SK-N-MC (cell line): ENCODE data around the gene PDE4C.

ENCODE experiments used
- EZH2 ChIP-seq: fragments of 200-600 bp; sonication (generic); IDR thresholded peaks from one replicate; pipeline ENCODE4 v1.6.1; 2017; ENCODE audit warnings: antibody characterized with exemption
- POLR2AphosphoS5 ChIP-seq: IDR thresholded peaks from 2 replicates; pipeline ENCODE4 v1.6.1; 2012; ENCODE audit warnings: mild to moderate bottlenecking, low read depth, low read length, borderline replicate concordance

DNA sequence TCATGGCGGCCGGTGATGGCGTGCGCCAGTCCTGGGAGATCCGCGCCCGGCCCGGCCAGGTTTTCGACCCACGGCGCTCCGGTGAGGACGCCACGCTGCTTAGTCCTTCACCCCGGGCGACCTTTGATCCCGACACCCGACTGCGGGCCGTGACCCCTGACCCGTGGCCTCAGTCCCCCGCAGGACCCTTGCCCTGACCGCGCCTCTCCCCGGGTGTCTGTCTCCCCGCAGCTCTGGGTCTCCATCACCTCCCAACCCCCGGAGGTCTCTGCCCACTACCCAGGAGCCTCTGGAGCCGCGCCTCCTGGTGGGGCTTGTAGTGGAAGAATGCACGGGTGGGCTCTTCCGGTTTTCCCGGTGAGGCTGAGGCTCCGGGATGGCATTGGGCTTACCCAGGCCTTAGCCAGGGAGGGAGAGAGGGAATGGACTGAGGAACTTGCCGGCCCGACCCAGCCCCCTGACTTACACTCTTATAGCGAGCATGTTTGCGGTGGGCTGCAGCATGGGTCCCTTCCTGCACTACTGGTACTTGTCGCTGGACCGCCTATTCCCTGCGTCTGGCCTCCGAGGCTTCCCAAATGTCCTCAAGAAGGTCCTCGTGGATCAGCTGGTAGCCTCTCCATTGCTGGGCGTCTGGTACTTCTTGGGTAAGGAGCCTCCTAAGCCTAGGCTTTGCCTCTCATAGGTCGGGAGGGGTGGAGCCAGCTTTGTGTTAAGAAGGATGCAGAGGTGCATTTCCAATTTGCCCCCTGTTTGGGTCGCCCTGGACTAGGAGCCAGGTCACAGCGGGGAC is 32.7 kb downstream of the PDE4C start:
- TF ChIP-seq EZH2: no peak
- TF ChIP-seq POLR2AphosphoS5: no peak
